Measurements from ENCODE around the gene AREL1.
A peak's percentile ranks its signal among the peaks of the same experiment; 100 is the strongest.
"Not testable (repeated sequence)": the region's sequence is repeated elsewhere in the genome, so short reads cannot be mapped to it uniquely, and the experiment has no call there.

The AREL1 gene, protein sequence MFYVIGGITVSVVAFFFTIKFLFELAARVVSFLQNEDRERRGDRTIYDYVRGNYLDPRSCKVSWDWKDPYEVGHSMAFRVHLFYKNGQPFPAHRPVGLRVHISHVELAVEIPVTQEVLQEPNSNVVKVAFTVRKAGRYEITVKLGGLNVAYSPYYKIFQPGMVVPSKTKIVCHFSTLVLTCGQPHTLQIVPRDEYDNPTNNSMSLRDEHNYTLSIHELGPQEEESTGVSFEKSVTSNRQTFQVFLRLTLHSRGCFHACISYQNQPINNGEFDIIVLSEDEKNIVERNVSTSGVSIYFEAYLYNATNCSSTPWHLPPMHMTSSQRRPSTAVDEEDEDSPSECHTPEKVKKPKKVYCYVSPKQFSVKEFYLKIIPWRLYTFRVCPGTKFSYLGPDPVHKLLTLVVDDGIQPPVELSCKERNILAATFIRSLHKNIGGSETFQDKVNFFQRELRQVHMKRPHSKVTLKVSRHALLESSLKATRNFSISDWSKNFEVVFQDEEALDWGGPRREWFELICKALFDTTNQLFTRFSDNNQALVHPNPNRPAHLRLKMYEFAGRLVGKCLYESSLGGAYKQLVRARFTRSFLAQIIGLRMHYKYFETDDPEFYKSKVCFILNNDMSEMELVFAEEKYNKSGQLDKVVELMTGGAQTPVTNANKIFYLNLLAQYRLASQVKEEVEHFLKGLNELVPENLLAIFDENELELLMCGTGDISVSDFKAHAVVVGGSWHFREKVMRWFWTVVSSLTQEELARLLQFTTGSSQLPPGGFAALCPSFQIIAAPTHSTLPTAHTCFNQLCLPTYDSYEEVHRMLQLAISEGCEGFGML

DNA sequence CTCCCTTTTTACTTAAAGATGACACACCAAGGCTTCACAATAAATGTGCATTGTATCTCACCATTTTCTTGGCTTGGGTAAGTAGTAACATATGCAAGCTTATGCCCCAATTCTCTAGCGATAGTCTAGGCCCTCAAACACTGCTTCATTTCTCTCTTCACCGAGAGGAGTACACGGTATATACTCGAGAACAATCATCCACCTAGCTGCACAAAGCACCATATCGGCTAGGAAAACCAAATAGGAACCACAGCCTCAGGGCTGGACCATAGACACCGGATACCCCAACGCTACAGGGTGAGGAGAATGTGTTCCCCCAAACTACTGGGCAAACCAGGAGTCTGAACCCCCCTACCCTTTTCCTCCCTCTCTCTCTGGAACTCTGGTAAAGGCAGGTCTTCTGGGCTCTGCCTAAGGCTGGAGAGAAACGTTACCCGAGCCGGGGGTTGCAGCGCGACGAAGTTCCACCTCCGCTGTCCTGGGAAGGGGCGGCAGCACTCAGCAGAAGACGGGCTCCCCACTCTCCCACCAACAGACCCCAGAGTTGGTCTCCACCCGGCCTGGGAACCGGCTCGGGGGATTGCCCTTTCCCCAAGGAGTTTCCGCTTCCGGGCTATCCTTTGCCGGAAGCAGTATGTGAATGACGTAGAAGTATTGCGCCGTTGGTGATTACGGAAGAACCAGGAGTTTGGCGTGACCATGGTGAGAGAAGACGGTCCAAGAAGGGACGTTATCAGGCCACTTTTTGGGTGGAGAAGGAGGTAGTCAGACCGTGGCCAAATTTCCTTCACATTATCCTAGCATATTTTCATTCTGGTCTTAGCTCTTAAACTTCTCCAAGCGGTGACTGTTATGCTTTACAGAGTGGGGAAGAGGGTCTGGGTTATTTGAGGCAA lies at the start of gene AREL1, which contains the start of gene FCF1:
TSS of gene AREL1 (minus strand) at position 582 of the 896 bp plus-strand sequence. CDS start 27,465 bp downstream, outside the sequence.
TSS of gene FCF1 (plus strand) at position 646 of the 896 bp plus-strand sequence. CDS start at position 700, 54 bp downstream.
- TF ChIP-seq, protein P1, sequence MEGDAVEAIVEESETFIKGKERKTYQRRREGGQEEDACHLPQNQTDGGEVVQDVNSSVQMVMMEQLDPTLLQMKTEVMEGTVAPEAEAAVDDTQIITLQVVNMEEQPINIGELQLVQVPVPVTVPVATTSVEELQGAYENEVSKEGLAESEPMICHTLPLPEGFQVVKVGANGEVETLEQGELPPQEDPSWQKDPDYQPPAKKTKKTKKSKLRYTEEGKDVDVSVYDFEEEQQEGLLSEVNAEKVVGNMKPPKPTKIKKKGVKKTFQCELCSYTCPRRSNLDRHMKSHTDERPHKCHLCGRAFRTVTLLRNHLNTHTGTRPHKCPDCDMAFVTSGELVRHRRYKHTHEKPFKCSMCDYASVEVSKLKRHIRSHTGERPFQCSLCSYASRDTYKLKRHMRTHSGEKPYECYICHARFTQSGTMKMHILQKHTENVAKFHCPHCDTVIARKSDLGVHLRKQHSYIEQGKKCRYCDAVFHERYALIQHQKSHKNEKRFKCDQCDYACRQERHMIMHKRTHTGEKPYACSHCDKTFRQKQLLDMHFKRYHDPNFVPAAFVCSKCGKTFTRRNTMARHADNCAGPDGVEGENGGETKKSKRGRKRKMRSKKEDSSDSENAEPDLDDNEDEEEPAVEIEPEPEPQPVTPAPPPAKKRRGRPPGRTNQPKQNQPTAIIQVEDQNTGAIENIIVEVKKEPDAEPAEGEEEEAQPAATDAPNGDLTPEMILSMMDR (IDR thresholded peaks at IDR 0.05; ENCODE audit: insufficient read depth, low read length, missing control alignments): no peak
- ChIA-PET POLR2A (no interaction called here), CTCF (interaction anchor here (0.9 to 1.5 kb wide), 5 partner anchors 90 to 104 kb away, joined by 3 to 7 read pairs (median 4); partner anchors contain the start of gene LTBP2)
- DNase-seq (ENCODE audit: low read depth, low spot score): peak; percentile 51
- peak within 1 kb of the TSS; percentile 92 for H3K4me3 ChIP-seq (ENCODE audit: low read depth, low read length)

DNA sequence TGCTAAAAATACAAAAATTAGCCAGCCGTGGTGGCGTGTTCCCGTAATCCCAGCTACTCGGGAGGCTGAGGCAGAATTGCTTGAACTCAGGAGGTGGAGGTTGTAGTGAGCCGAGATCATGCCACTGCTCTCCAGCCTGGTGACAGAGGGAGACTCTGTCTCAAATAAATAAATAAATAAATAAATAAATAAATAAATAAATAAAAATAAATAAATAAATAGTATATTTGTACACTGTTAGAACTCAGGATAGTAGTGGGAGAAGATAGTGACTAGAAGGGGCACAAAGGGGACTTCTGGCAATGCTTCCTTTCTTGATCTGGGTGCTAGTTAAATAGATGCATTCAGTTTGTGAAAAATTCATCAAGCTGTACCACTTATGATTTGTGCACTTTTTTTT lies 45.6 kb upstream of the AREL1 start:
- CTCF ChIA-PET; POLR2A ChIA-PET; H3K4me3 ChIP-seq (ENCODE audit: low read depth, low read length); DNase-seq (ENCODE audit: low read depth, low spot score): not testable (repeated sequence)

DNA sequence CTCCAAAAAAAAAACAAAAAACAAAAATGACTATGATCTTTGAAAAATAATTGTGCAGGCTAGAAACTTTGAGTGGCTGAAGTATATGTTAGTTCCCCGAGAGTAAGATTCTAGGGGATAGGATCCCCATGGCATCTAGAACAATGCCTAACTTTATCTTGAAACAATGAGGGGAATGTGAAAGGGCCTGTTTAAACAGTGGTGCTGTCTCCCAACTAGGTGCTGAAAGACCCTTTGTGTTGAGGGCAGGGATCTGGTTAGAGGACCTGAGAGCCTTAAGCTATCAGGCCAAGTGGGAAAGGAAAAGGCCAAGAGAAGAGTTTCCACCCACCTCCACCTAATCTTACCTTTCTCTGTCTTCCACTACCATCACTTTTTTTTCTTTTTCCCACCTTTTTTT lies 43.4 kb upstream of the AREL1 start:
- TF ChIP-seq, protein P1 (IDR thresholded peaks at IDR 0.05; ENCODE audit: insufficient read depth, low read length, missing control alignments): no peak
- H3K4me3 ChIP-seq (ENCODE audit: low read depth, low read length): no peak overlapping the region
- POLR2A ChIA-PET: no interaction called here
- DNase-seq (ENCODE audit: low read depth, low spot score): no peak
- CTCF ChIA-PET: interaction anchor here (1.4 to 1.7 kb wide), 2 partner anchors 36 to 147 kb away, joined by 3 to 4 read pairs; no protein-coding TSS in a partner anchor

DNA sequence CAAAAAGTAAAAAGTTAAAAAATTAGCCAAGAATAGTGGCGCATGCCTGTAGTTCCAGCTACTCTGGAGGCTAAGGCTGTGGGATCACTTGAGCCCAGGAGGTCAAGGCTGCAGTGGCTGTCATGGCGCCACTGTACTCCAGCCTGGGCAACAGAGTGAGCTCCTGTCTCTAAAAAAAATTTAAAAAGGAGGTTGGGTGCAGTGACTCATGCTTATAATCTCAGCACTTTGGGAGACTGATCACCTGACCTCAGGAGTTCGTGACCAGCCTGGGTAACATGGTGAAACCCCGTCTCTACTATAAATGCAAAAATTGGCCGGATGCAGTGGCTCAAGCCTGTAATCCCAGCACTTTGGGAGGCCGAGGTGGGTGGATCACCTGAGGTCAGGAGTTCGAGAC lies 42.0 kb upstream of the AREL1 start:
- TF ChIP-seq, protein P1 (IDR thresholded peaks at IDR 0.05; ENCODE audit: insufficient read depth, low read length, missing control alignments): no peak
- H3K4me3 ChIP-seq (ENCODE audit: low read depth, low read length): no peak overlapping the region
- DNase-seq (ENCODE audit: low read depth, low spot score): no peak
- ChIA-PET POLR2A (no interaction called here), CTCF (interaction anchor here (1.3 to 1.9 kb wide), 3 partner anchors 24 to 145 kb away, joined by 3 to 6 read pairs (median 4); partner anchors contain the start of gene LTBP2)

DNA sequence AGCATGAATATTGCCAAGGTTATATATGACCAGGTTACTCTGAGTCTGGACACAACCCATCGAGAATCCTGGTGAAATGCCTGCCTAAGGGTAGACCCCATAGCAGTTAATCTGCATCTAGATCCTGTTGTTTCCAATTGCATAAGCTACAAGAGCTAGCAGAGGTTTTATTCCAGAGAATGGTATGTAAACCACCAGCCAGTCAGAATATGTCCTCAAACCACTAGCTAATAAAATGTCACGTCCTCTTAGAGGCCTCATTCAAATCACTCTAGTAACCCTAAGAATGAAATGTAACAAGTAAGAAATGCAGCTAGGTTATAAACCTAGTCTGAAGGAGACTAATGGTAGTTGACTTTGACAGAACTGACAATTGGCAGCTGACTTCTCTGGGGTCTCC lies 41.3 kb upstream of the AREL1 start:
- TF ChIP-seq, protein P1 (IDR thresholded peaks at IDR 0.05; ENCODE audit: insufficient read depth, low read length, missing control alignments): no peak
- POLR2A ChIA-PET: no interaction called here
- no peak overlapping the region for H3K4me3 ChIP-seq (ENCODE audit: low read depth, low read length)
- CTCF ChIA-PET: interaction anchor here (1.3 to 2.6 kb wide), 4 partner anchors 9 to 145 kb away, joined by 3 to 16 read pairs (median 5); partner anchors contain the start of genes LTBP2 and YLPM1
- peak; percentile 40 for DNase-seq (ENCODE audit: low read depth, low spot score)

DNA sequence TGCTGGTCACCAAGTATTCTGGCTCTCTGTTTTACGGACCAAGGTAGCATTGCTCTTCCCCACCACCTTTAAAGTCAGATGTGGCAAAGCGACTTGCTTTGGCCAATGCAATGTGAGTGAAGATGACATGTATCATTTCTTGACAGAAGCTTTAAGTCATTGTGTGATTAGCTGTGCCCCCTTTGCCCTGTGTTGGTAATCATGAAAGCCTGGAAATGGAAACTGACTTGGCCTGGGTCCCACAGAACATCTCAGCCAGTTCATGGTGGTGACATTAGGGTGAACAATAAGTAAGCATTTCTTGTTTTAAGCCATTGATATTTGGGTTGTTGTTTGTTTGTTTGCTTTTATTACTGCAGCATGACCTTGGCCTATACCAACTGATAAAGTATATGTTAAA lies 34.4 kb upstream of the AREL1 start:
- DNase-seq (ENCODE audit: low read depth, low spot score): no peak
- TF ChIP-seq, protein P1 (IDR thresholded peaks at IDR 0.05; ENCODE audit: insufficient read depth, low read length, missing control alignments): no peak
- no peak overlapping the region for H3K4me3 ChIP-seq (ENCODE audit: low read depth, low read length)
- ChIA-PET CTCF (no interaction called here), POLR2A (no interaction called here)

Data from AG04449 (cell line).